Pancreas (tissue), 10 donors: Measurements from ENCODE around the gene ADARB1. TPM values are rescaled to one million over a fixed set of nuclear protein-coding genes. Genes with fewer than 3 reads are reported as not detected.
A peak's percentile ranks its signal among the peaks of the same experiment; 100 is the strongest.
"Not testable (repeated sequence)": the region's sequence is repeated elsewhere in the genome, so short reads cannot be mapped to it uniquely, and the experiment has no call there.

ENCODE experiments used
- ATAC-seq, 4 donors: fragments of 200-7000 bp; cut with Tn5 transposase; one replicate each; pipeline versions ENCODE4 v1.8.0 to v1.9.1; 2020; ENCODE audit warnings: mild to moderate bottlenecking in 4 of 4, moderate library complexity in 4 of 4
- DNase-seq, 6 donors: peaks; one replicate each; pipeline ENCODE4 v3.0.0-alpha.2; 2020
- FAIRE-seq: peaks from 2 replicates; lab custom pipeline; 2012; peaks lifted over from hg19 to GRCh38; lab: Jason Lieb, UNC
- H3K27ac ChIP-seq, 4 donors: fragments of 200-600 bp; sonication (generic); 1 replicate in 3 of 4; 2 replicates in 1 of 4; pipeline versions ENCODE4 v1.5.0 to v1.8.0; 2020
- H3K27me3 ChIP-seq, 4 donors: fragments of 200-600 bp; one replicate each; pipeline ENCODE4 v1.8.0; 2021
- H3K36me3 ChIP-seq, 3 donors: fragments of 200-600 bp; sonication (generic) in 1 of 3; one replicate each; pipeline versions ENCODE4 v1.5.0 to v1.8.0; 2020 to 2021
- H3K4me1 ChIP-seq, 3 donors: fragments of 200-600 bp; one replicate each; pipeline ENCODE4 v1.8.0; 2021
- H3K4me3 ChIP-seq, 4 donors: fragments of 200-600 bp; sonication (generic) in 2 of 4; one replicate each; pipeline versions ENCODE4 v1.5.0 to v1.8.0; 2020 to 2021
- H3K9me3 ChIP-seq, 4 donors: fragments of 200-600 bp; one replicate each; pipeline ENCODE4 v1.8.0; 2021
- WGBS, 2 donors: extraction: QIAGEN DNeasy Blood & Tissue Kit; methylation state at CpG; one replicate each; pipeline ENCODE4 v1.1.7; 2013; 5-methylcytosine and 5-hydroxymethylcytosine counted together
- intact Hi-C, 3 donors: fragments of 100-400 bp; cut with DNase I; formaldehyde crosslinking; loops; one replicate each; pipeline versions ENCODE4 v1.11.1 to v1.14.2; 2022
- polyA plus RNA-seq, 2 donors: library from polyadenylated mRNA; stranded (reverse); fragments of 200-250 nt; gene quantifications; one replicate each; pipeline ENCODE4 v1.2.3, GENCODE V29; 2013
- total RNA-seq, 6 donors: library from RNA; stranded (reverse); fragmentation: NEBNext Ultra II Directional in 4 of 6; extraction: Animal tissue kit (Norgen Biotek cat#: 25700) in 4 of 6; gene quantifications; one replicate each; pipeline versions ENCODE4 v1.2.1 to v1.2.4, GENCODE V29; 2021 to 2023
- TF ChIP-seq, protein P1 (sequence below), 4 donors: fragments of 200-600 bp; sonication (generic) in 3 of 4; IDR thresholded peaks; one replicate each; pipeline versions ENCODE4 v1.5.0 to v1.8.0; 2021; ENCODE audit warnings: antibody characterized with exemption in 4 of 4
- donor health status: healthy with polysubstance abuse.
- donor health status: DM: no; HTN: no; CAD: no; lungs with moderate emphysema.
- donor health status: DM: no; HTN: no; CAD: no.
- donor health status: control.
- donor health status: control.
- donor health status: Bipolar disorder and iron deficiency.
- donor health status: DM: yes; HTN: yes; CAD: no.
- donor health status: DM: no; HTN: no; CAD: no.
- donor health status: DM: no; HTN: no; CAD: no.
- donor health status: DM: yes; HTN: yes; CAD: no.

Gene ADARB1
- total and polyA plus RNA-seq, 8 donors: 5.4 to 10.1 (median 6.3) TPM

DNA sequence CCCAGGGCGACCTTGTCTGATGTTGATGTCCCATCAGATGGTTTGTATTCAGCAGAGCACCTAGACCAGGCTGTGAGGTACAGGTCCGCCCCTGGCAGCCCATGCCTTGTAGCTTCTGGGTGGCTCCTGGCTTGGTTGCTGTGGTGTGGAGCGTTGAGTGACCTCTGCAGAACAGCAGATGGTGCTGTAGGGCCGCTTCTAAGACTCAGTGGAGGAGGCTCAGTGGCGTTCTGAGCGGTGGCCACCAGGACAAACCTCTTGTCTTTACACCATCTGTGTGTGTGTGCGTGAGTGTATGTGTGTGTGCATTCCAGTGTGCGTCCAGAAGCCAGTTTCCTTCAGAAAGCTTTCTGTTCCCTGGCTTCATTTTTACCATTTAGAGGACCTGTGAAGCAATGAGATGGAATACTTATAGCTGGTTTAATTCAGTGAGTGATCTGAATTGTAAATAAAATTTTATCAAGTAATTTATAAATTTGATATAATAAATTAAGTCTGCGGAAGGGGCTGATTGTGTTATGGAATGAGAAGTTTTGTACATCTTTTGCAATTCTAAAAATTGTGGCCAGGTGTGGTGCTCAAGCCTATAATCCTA, 66.1 kb downstream of the ADARB1 start:
- WGBS, 2 donors: 20 to 21% methylated on average over 9 of the region's 9 CpGs
- intact Hi-C loops: loop anchor here in 2 of 3 donors (5.0 to 10.0 kb wide), 2 partner anchors 294 to 302 kb away; no protein-coding TSS in a partner anchor
- ATAC-seq: peak; percentile 75 to 92 (median 90)
- H3K4me1 ChIP-seq: no peaks in the 10 kb centered on the region
- H3K36me3 ChIP-seq: no peaks in the 10 kb centered on the region
- no peaks in the 10 kb centered on the region for H3K27me3 ChIP-seq
- no peak for FAIRE-seq
- H3K27ac ChIP-seq: no peak overlapping the region
- H3K4me3 ChIP-seq: no peak overlapping the region
- no peaks in the 10 kb centered on the region for H3K9me3 ChIP-seq
- TF ChIP-seq, protein P1, sequence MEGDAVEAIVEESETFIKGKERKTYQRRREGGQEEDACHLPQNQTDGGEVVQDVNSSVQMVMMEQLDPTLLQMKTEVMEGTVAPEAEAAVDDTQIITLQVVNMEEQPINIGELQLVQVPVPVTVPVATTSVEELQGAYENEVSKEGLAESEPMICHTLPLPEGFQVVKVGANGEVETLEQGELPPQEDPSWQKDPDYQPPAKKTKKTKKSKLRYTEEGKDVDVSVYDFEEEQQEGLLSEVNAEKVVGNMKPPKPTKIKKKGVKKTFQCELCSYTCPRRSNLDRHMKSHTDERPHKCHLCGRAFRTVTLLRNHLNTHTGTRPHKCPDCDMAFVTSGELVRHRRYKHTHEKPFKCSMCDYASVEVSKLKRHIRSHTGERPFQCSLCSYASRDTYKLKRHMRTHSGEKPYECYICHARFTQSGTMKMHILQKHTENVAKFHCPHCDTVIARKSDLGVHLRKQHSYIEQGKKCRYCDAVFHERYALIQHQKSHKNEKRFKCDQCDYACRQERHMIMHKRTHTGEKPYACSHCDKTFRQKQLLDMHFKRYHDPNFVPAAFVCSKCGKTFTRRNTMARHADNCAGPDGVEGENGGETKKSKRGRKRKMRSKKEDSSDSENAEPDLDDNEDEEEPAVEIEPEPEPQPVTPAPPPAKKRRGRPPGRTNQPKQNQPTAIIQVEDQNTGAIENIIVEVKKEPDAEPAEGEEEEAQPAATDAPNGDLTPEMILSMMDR (IDR thresholded peaks at IDR 0.05): peak; percentile 6 to 62 (median 52)
- peak in 4 of 6 donors; percentile 51 to 70 (median 56) for DNase-seq

GRCh38 chr21:45140944-45141343, 66.6 kb downstream of the ADARB1 start:
- WGBS, 2 donors: 83 to 89% methylated on average over 4 of the region's 4 CpGs
- H3K27me3 ChIP-seq, H3K9me3 ChIP-seq, H3K4me3 ChIP-seq, H3K36me3 ChIP-seq, FAIRE-seq, DNase-seq, H3K4me1 ChIP-seq, ATAC-seq, H3K27ac ChIP-seq: not testable (repeated sequence)
- intact Hi-C loops: loop anchor here in 2 of 3 donors (5.0 to 10.0 kb wide), 2 partner anchors 294 to 301 kb away; no protein-coding TSS in a partner anchor

DNA sequence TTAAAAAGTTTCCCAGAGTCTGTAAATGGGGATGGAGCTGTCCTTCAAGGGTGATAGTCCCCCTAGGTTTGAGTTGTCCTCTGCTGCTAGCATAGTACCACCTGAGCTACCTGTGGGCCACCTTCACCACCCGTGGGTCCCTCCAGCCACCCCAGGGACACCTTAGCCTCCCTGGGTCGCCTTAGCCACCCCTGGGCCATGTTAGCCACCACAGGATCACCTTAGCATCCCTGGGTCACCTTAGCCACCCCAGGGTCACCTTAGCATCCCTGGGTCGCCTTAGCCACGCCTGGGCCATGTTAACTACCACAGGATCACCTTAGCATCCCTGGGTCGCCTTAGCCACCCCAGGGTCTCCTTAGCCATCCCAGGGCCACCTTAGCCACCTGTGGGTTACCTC, 67.1 kb downstream of the ADARB1 start:
- Histone ChIP-seq H3K9me3 (no peaks in the 10 kb centered on the region), H3K27ac (no peak overlapping the region), H3K27me3 (no peaks in the 10 kb centered on the region), H3K4me1 (no peaks in the 10 kb centered on the region), H3K36me3 (no peaks in the 10 kb centered on the region), H3K4me3 (no peak overlapping the region)
- intact Hi-C loops: loop anchor here in 2 of 3 donors (5.0 to 10.0 kb wide), 2 partner anchors 293 to 301 kb away; no protein-coding TSS in a partner anchor
- TF ChIP-seq, protein P1 (IDR thresholded peaks at IDR 0.05): no peak
- 79 to 88% methylated on average over 5 of the region's 5 CpGs for WGBS, 2 donors
- DNase-seq (no peak), ATAC-seq (no peak), FAIRE-seq (no peak)

DNA sequence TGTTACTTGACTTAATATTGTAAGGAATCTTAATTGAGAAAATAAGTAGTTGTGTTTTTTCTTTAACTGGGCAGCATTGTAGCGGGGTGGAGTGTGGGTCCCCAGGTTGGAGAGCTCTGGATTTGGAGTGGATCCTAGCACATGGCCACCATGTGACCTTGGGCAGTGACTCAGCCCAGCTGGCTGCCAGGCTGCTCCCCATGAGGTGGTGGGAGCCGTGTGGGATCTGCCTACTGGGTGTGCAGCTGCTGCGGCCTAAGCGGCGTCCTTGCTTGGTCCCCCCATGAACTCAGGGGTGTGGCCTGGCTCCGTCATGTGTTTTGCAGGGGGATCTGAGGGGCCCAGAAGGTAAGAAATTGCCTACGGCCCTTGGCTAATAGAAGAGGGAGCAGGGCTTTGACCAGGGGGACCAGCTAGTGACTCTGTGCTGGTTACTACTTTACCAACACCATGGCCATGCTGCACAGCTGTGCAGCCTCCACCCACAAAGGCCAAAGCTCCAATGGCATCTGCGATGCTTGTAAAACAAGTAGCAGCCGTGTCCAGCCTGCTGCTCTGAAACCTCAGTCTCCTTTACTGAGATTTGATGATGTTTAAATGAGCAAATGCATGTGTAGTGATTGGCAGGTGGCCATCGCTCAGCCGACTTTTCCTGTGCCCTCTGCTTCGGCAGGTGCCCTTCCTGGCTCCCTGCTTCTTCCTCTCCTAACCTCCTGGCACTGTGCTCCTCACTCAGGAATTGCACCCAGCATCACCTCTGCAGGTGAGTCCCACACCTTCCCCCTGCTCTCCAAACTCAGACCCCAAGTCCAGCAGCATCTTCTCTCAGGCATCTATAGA, 68.3 kb downstream of the ADARB1 start:
- FAIRE-seq: no peak

GRCh38 chr21:45143855-45144254, 69.5 kb downstream of the ADARB1 start:
- Histone ChIP-seq H3K27ac (no peak overlapping the region), H3K36me3 (no peaks in the 10 kb centered on the region), H3K9me3 (no peaks in the 10 kb centered on the region), H3K4me3 (no peak overlapping the region), H3K27me3 (no peaks in the 10 kb centered on the region), H3K4me1 (no peaks in the 10 kb centered on the region)
- 91 to 99% methylated on average over 3 of the region's 3 CpGs for WGBS, 2 donors
- TF ChIP-seq, protein P1 (IDR thresholded peaks at IDR 0.05): no peak
- no peak for ATAC-seq
- DNase-seq: no peak
- intact Hi-C loops: loop anchor here in 2 of 3 donors (5.0 to 10.0 kb wide), 2 partner anchors 291 to 298 kb away; no protein-coding TSS in a partner anchor
- FAIRE-seq: no peak

More for the DNA sequence above, 68.3 kb downstream of the ADARB1 start:
- DNase-seq (peak in 2 of 6 donors; percentile 26 to 52), ATAC-seq (peak in 3 of 4 donors; percentile 39 to 53 (median 53))
- intact Hi-C loops: loop anchor here in 2 of 3 donors (5.0 to 10.0 kb wide), 2 partner anchors 292 to 300 kb away; no protein-coding TSS in a partner anchor
- TF ChIP-seq, protein P1 (IDR thresholded peaks at IDR 0.05): no peak
- Histone ChIP-seq H3K4me1 (no peaks in the 10 kb centered on the region), H3K27ac (no peak overlapping the region), H3K27me3 (no peaks in the 10 kb centered on the region), H3K4me3 (no peak overlapping the region), H3K9me3 (no peaks in the 10 kb centered on the region), H3K36me3 (no peaks in the 10 kb centered on the region)
- WGBS, 2 donors: 69 to 72% methylated on average over 12 of the region's 12 CpGs
